ENCODE data around the gene PFDN4. TPM values are rescaled to one million over a fixed set of nuclear protein-coding genes. Genes with fewer than 3 reads are reported as not detected.
"Not testable (repeated sequence)": the region's sequence is repeated elsewhere in the genome, so short reads cannot be mapped to it uniquely, and the experiment has no call there.

The PFDN4 gene
- total RNA-seq, 6 donors from 2014 or later, result 15.5 to 78.5 (median 23.9) TPM

GRCh38 chr20:54234991-54235390 is 27.1 kb downstream of the PFDN4 start:
- Histone ChIP-seq H3K27ac (no peak overlapping the region), H3K4me3 (no peak overlapping the region), H3K9me3 (peaks cover 0 to 10% (median 0%) of the 10 kb centered on the region in 4 donors), H3K4me1 (no peaks in the 10 kb centered on the region), H3K27me3 (no peaks in the 10 kb centered on the region), H3K36me3 (no peaks in the 10 kb centered on the region)
- DNase-seq (no peak), ATAC-seq (ENCODE audit: low FRiP score in 2 of 2) (no peak)
- WGBS, 2 donors, result 75 to 88% methylated on average over 2 of the region's 2 CpGs
- TF ChIP-seq EP300 (IDR thresholded peaks at IDR 0.05) (no peak), POLR2AphosphoS5 (IDR thresholded peaks at IDR 0.05) (no peak), POLR2A (IDR thresholded peaks at IDR 0.05) (no peak), CTCF (IDR thresholded peaks at IDR 0.05) (no peak)

- Histone ChIP-seq H3K27me3 (no peaks in the 10 kb centered on the region), H3K27ac (no peak overlapping the region), H3K4me1 (no peaks in the 10 kb centered on the region), H3K9me3 (peaks cover 0 to 5% (median 0%) of the 10 kb centered on the region in 4 donors), H3K36me3 (no peaks in the 10 kb centered on the region), H3K4me3 (no peak overlapping the region)
- ATAC-seq (ENCODE audit: low FRiP score in 2 of 2) (no peak), DNase-seq (no peak)
- TF ChIP-seq EP300 (IDR thresholded peaks at IDR 0.05) (no peak), POLR2A (IDR thresholded peaks at IDR 0.05) (no peak), POLR2AphosphoS5 (IDR thresholded peaks at IDR 0.05) (no peak), CTCF (IDR thresholded peaks at IDR 0.05) (no peak)
- 67 to 78% methylated on average over 12 of the region's 12 CpGs for WGBS, 2 donors
Measured at GRCh38 chr20:54237116-54237943, 29.4 kb downstream of the PFDN4 start.

GRCh38 chr20:54244113-54244512 is 36.2 kb downstream of the PFDN4 start:
- H3K36me3 ChIP-seq, result no peaks in the 10 kb centered on the region
- H3K9me3 ChIP-seq, result no peaks in the 10 kb centered on the region
- no peaks in the 10 kb centered on the region for H3K4me1 ChIP-seq
- TF ChIP-seq EP300 (IDR thresholded peaks at IDR 0.05), result no peak
- no peak for TF ChIP-seq CTCF (IDR thresholded peaks at IDR 0.05)
- TF ChIP-seq POLR2A (IDR thresholded peaks at IDR 0.05), result no peak
- TF ChIP-seq POLR2AphosphoS5 (IDR thresholded peaks at IDR 0.05), result no peak
- no peaks in the 10 kb centered on the region for H3K27me3 ChIP-seq
- no peak overlapping the region for H3K4me3 ChIP-seq
- no peak for ATAC-seq (ENCODE audit: low FRiP score in 2 of 2)
- WGBS, 2 donors, result 85 to 87% methylated on average over 4 of the region's 4 CpGs
- no peak for DNase-seq
- no peak overlapping the region for H3K27ac ChIP-seq

DNA sequence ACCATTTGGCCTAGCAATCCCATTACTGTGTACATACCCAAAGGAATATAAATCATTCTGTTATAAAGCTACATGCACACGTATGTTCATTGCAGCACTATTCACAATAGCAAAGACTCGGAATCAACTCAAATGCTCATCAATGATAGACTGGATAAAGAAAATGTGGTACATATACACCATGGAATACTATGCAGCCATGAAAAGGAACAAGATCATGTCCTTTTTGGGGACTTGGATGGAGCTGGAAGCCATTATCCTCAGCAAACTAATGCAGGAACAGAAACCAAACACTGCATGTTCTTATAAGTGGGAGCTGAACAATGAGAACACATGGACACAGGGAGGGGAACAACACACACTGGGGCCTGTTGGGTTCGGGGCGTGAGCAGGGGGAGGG is 40.8 kb downstream of the PFDN4 start:
- not testable (repeated sequence) for H3K4me1 ChIP-seq; DNase-seq; H3K9me3 ChIP-seq; H3K27me3 ChIP-seq; H3K27ac ChIP-seq; H3K4me3 ChIP-seq; H3K36me3 ChIP-seq; ATAC-seq (ENCODE audit: low FRiP score in 2 of 2)
- 89 to 95% methylated on average over 4 of the region's 4 CpGs for WGBS, 2 donors

- Histone ChIP-seq H3K9me3 (no peaks in the 10 kb centered on the region), H3K27me3 (no peaks in the 10 kb centered on the region), H3K4me3 (no peak overlapping the region), H3K36me3 (no peaks in the 10 kb centered on the region), H3K4me1 (no peaks in the 10 kb centered on the region), H3K27ac (no peak overlapping the region)
- peak in 1 of 2 donors; percentile 44 for DNase-seq
- 80 to 93% methylated on average over 3 to 6 of the region's 10 CpGs for WGBS, 2 donors
- TF ChIP-seq POLR2A (IDR thresholded peaks at IDR 0.05) (no peak), CTCF (IDR thresholded peaks at IDR 0.05) (no peak), POLR2AphosphoS5 (IDR thresholded peaks at IDR 0.05) (no peak), EP300 (IDR thresholded peaks at IDR 0.05) (no peak)
- ATAC-seq (ENCODE audit: low FRiP score in 2 of 2), result no peak
Measured at GRCh38 chr20:54250691-54251090, 42.8 kb downstream of the PFDN4 start.

Data from upper lobe of left lung (tissue), 6 donors.